Stimulated activated memory B cell treated with anti-CD40 and anti-IgM and Interleukin-4, amounts not matched to agents 10 μg/mL and 1 μg/mL and 100 μg/mL, for 72 hours (primary cell): Measurements from ENCODE around the gene WNT7B.

Source experiments
- ATAC-seq: fragments of 150-1000 bp; cut with Tn5 transposase; 2 replicates; pipeline ENCODE4 v1.10.0; 2021
- H3K27ac Mint-ChIP-seq: one replicate; pipeline ENCODE4 v1.8.0; 2022; ENCODE audit warnings: mild to moderate bottlenecking, mixed read lengths
- H3K27me3 Mint-ChIP-seq: one replicate; pipeline ENCODE4 v1.8.0; 2022; ENCODE audit warnings: mixed read lengths
- H3K36me3 Mint-ChIP-seq: one replicate; pipeline ENCODE4 v1.8.0; 2022; ENCODE audit warnings: mixed read lengths
- H3K4me1 Mint-ChIP-seq: one replicate; pipeline ENCODE4 v1.8.0; 2022; ENCODE audit warnings: mixed read lengths
- H3K4me3 Mint-ChIP-seq: one replicate; pipeline ENCODE4 v1.8.0; 2022; ENCODE audit warnings: mild to moderate bottlenecking, moderate library complexity, mixed read lengths
- H3K9me3 Mint-ChIP-seq: one replicate; pipeline ENCODE4 v1.8.0; 2022; ENCODE audit warnings: mixed read lengths

WNT7B gene

GRCh38 chr22:45895436-45896152 lies 81.4 kb downstream of the WNT7B start:
- no peaks in the 10 kb centered on the region for H3K9me3 Mint-ChIP-seq
- H3K27ac Mint-ChIP-seq, result no peak overlapping the region
- H3K4me3 Mint-ChIP-seq, result no peak overlapping the region
- ATAC-seq, result no peak
- H3K36me3 Mint-ChIP-seq, result no peaks in the 10 kb centered on the region
- H3K4me1 Mint-ChIP-seq, result no peaks in the 10 kb centered on the region
- H3K27me3 Mint-ChIP-seq, result peaks cover 48% of the 10 kb centered on the region

DNA sequence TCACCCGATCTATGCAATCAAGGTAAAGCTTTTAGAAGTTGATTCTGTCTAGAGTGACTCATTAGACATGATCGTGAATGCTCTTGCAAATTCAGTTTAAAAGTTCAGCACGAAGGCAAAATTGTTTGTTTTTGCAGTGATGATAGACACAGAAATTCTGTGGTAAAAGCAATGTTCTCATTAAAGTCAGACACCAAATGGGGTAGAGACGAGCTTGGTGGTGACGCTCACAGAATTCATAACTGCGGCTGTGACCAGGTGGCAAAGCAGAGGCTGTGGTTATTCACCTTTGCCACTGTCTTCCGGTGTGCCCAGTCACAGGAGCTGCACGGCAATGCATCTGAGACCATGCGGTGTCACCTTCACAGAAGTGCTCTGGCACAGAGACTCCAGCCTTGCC lies 83.4 kb downstream of the WNT7B start:
- no peaks in the 10 kb centered on the region for H3K9me3 Mint-ChIP-seq
- H3K4me1 Mint-ChIP-seq, result no peaks in the 10 kb centered on the region
- no peak for ATAC-seq
- H3K27ac Mint-ChIP-seq, result no peak overlapping the region
- peaks cover 62% of the 10 kb centered on the region for H3K27me3 Mint-ChIP-seq
- no peak overlapping the region for H3K4me3 Mint-ChIP-seq
- no peaks in the 10 kb centered on the region for H3K36me3 Mint-ChIP-seq

- no peak for ATAC-seq
- H3K27ac Mint-ChIP-seq, result no peak overlapping the region
These were observed 84.1 kb downstream of the WNT7B start for GRCh38 chr22:45892681-45893461.

GRCh38 chr22:45891996-45892621 lies 84.9 kb downstream of the WNT7B start:
- Mint-ChIP-seq H3K27me3 (peaks cover 69% of the 10 kb centered on the region), H3K4me3 (no peak overlapping the region), H3K27ac (no peak overlapping the region), H3K4me1 (no peaks in the 10 kb centered on the region), H3K9me3 (peaks cover 4% of the 10 kb centered on the region), H3K36me3 (no peaks in the 10 kb centered on the region)
- no peak for ATAC-seq

More at GRCh38 chr22:45892681-45893461, 84.1 kb downstream of the WNT7B start:
- Mint-ChIP-seq H3K36me3 (no peaks in the 10 kb centered on the region), H3K27me3 (peaks cover 68% of the 10 kb centered on the region), H3K4me1 (no peaks in the 10 kb centered on the region), H3K9me3 (no peaks in the 10 kb centered on the region), H3K4me3 (no peak overlapping the region)

DNA sequence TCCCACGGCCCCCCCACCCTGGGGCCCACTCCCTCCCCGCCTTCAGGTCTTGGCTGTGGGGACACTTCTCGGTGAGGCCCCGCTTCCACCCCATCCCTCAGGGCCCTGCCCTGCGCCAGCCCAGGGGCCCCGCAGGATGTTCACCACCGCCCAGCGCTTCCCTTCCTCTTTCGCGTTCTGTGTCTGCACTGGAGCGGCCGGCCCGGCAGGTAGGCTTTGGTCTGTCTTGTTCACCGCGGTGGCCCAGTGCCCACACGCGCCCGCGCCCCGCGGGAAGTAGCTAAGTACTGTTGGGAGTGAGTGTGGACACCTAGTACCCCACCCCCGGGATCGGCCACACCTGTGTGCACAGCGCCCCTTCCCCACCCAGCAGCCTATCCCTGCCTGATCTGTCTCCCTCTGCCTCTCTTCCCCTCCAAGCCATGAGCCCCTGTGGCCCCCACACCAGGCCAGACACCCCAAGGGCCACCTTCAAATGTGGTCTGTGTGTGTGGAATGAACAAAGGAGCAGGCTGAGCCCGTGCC lies 85.4 kb downstream of the WNT7B start:
- no peak for ATAC-seq
- no peaks in the 10 kb centered on the region for H3K4me1 Mint-ChIP-seq
- peaks cover 69% of the 10 kb centered on the region for H3K27me3 Mint-ChIP-seq
- H3K9me3 Mint-ChIP-seq, result peaks cover 4% of the 10 kb centered on the region
- H3K36me3 Mint-ChIP-seq, result no peaks in the 10 kb centered on the region
- H3K4me3 Mint-ChIP-seq, result no peak overlapping the region
- H3K27ac Mint-ChIP-seq, result no peak overlapping the region

DNA sequence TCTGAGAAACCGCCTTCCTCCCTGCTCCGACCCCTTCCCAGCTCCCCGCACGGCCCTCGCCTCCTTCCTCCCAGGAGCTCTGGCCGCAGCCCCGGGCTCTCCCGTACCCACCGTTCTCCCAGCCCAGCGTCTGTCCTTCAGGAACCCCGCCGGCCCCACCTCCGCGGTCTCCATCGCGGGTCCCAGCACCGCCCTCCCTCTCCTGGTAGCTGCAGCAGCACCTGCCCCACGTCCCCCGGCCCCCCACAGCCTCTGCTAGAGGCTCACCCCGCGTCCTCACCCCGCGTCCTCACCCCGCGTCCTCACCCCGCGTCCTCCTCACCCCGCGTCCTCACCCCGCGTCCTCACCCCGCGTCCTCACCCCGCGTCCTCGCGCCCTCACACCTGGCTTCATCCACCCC lies 85.9 kb downstream of the WNT7B start:
- Mint-ChIP-seq H3K9me3 (peaks cover 4% of the 10 kb centered on the region), H3K27me3 (peaks cover 69% of the 10 kb centered on the region), H3K4me3 (no peak overlapping the region), H3K4me1 (no peaks in the 10 kb centered on the region), H3K36me3 (no peaks in the 10 kb centered on the region), H3K27ac (no peak overlapping the region)
- ATAC-seq, result peak; percentile 42

DNA sequence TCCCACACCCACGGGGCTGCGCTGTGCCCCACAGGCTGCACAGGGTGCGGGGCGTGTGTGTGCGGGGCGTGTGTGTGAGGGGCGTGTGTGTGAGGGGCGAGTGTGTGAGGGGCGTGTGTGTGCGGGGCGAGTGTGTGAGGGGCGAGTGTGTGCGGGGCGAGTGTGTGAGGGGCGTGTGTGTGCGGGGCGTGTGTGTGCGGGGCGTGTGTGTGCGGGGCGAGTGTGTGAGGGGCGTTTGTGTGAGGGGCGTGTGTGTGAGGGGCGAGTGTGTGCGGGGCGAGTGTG lies 86.7 kb downstream of the WNT7B start:
- peaks cover 69% of the 10 kb centered on the region for H3K27me3 Mint-ChIP-seq
- H3K4me3 Mint-ChIP-seq, result no peak overlapping the region
- H3K36me3 Mint-ChIP-seq, result no peaks in the 10 kb centered on the region
- H3K9me3 Mint-ChIP-seq, result peaks cover 4% of the 10 kb centered on the region
- ATAC-seq, result no peak
- no peaks in the 10 kb centered on the region for H3K4me1 Mint-ChIP-seq
- no peak overlapping the region for H3K27ac Mint-ChIP-seq

- no peak for ATAC-seq
- no peaks in the 10 kb centered on the region for H3K4me1 Mint-ChIP-seq
- peaks cover 69% of the 10 kb centered on the region for H3K27me3 Mint-ChIP-seq
- no peak overlapping the region for H3K4me3 Mint-ChIP-seq
- no peaks in the 10 kb centered on the region for H3K36me3 Mint-ChIP-seq
- H3K9me3 Mint-ChIP-seq, result peaks cover 4% of the 10 kb centered on the region
- no peak overlapping the region for H3K27ac Mint-ChIP-seq
These were observed 87.2 kb downstream of the WNT7B start for GRCh38 chr22:45889539-45890350.

DNA sequence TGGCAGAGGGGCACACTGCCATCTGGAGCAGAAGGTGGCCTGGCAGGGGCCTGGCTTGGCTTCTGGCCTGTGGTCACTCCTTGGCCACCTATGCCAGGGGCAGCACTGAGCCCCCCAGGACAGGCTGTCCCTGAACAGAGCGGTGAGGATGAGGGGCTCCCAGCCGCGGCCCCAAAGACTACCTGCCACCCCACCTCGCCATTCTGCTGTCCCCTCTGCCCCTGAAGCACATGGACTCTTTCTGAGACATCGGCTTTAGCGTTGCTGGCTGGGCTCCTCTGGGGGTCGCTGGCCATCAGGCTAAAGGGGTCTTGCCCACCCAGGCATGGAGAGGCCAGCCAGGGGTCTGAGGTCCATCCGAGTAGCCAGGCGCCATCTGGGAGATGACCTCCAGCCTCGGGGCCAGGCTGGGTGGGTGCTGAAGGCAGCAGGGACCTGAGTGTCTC lies 87.8 kb downstream of the WNT7B start:
- no peak for ATAC-seq
- Mint-ChIP-seq H3K27me3 (peaks cover 71% of the 10 kb centered on the region), H3K27ac (no peak overlapping the region), H3K4me3 (no peak overlapping the region), H3K9me3 (peaks cover 4% of the 10 kb centered on the region), H3K36me3 (no peaks in the 10 kb centered on the region), H3K4me1 (no peaks in the 10 kb centered on the region)

GRCh38 chr22:45888221-45889092 lies 88.5 kb downstream of the WNT7B start:
- peaks cover 73% of the 10 kb centered on the region for H3K27me3 Mint-ChIP-seq
- no peak overlapping the region for H3K4me3 Mint-ChIP-seq
- H3K9me3 Mint-ChIP-seq, result peaks cover 4% of the 10 kb centered on the region
- H3K4me1 Mint-ChIP-seq, result no peaks in the 10 kb centered on the region
- no peak overlapping the region for H3K27ac Mint-ChIP-seq
- no peaks in the 10 kb centered on the region for H3K36me3 Mint-ChIP-seq
- ATAC-seq, result no peak

- H3K4me3 Mint-ChIP-seq, result no peak overlapping the region
- no peak for ATAC-seq
- no peaks in the 10 kb centered on the region for H3K4me1 Mint-ChIP-seq
- H3K9me3 Mint-ChIP-seq, result peaks cover 4% of the 10 kb centered on the region
- H3K27me3 Mint-ChIP-seq, result peaks cover 73% of the 10 kb centered on the region
- H3K36me3 Mint-ChIP-seq, result no peaks in the 10 kb centered on the region
- H3K27ac Mint-ChIP-seq, result no peak overlapping the region
These were observed 89.5 kb downstream of the WNT7B start for GRCh38 chr22:45887202-45888131.

DNA sequence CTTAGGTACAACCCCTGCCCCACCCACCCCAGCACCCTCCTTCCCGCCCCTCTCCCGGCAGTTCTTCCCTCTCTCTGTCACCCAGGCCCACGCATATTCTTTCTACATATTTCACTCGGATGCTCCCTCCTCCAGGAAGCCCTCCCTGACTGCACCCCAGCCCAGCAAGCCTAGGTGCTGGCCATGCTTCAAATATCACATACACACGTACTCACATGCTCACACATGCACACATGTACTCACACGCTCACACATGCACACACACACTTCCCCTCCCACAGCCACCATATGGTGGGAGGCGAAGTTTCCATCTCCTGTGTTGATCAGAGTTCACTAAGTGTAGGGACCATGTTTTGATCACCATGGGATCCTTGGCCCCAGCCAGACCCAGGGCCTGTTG lies 90.4 kb downstream of the WNT7B start:
- Mint-ChIP-seq H3K4me3 (no peak overlapping the region), H3K36me3 (no peaks in the 10 kb centered on the region), H3K27me3 (peaks cover 81% of the 10 kb centered on the region), H3K4me1 (no peaks in the 10 kb centered on the region), H3K9me3 (peaks cover 4% of the 10 kb centered on the region), H3K27ac (no peak overlapping the region)
- no peak for ATAC-seq

DNA sequence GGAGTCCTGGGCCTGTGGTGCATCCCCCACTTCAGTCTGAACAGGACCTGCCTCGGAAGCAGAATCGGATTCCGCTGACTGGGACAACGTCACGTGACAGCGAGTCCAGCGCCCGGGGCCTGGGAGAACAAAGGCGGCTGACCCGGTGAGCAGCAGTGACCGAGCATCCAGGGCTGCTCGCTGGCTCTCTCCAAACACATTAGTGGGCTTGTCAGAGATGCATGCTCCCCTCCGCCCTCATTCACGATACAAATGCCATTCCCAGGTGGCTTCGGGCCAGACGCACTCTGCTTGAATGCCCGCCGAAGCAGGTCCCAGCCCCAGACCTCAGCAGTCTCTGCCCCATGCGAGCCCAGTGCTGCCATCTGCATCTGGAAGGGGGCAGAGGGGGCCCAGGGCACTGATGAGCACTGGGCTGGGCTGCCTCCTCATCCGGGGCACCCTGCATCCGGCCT lies 91.0 kb downstream of the WNT7B start:
- Mint-ChIP-seq H3K36me3 (no peaks in the 10 kb centered on the region), H3K27ac (no peak overlapping the region), H3K4me1 (no peaks in the 10 kb centered on the region), H3K9me3 (peaks cover 4% of the 10 kb centered on the region), H3K4me3 (no peak overlapping the region), H3K27me3 (peaks cover 86% of the 10 kb centered on the region)
- ATAC-seq, result no peak
